Stimulated activated CD8-positive, alpha-beta memory T cell treated with anti-CD3 and anti-CD28 coated beads, Interleukin-15, amount 100 ng/mL, for 4 hours (primary cell): ENCODE data around the gene SUB1.
"Not testable (repeated sequence)": the region's sequence is repeated elsewhere in the genome, so short reads cannot be mapped to it uniquely, and the experiment has no call there.

Experiments
- DNase-seq, 2 donors: peaks; one replicate each; pipeline ENCODE4 v3.0.0-alpha.2; 2020; ENCODE audit warnings: low read depth in 2 of 2

SUB1 gene

GRCh38 chr5:32565145-32565544, 20.2 kb upstream of the SUB1 start:
- no peak for DNase-seq

- no peak for DNase-seq
Measured at GRCh38 chr5:32566319-32567111, 18.8 kb upstream of the SUB1 start.

GRCh38 chr5:32571128-32571527, 14.2 kb upstream of the SUB1 start:
- no peak for DNase-seq

- DNase-seq, result no peak
Measured at GRCh38 chr5:32572778-32573480, 12.4 kb upstream of the SUB1 start.

GRCh38 chr5:32573481-32573854, 11.9 kb upstream of the SUB1 start:
- DNase-seq, result not testable (repeated sequence)

GRCh38 chr5:32574540-32575175, 10.7 kb upstream of the SUB1 start:
- no peak for DNase-seq

GRCh38 chr5:32578363-32578762, 7.0 kb upstream of the SUB1 start:
- DNase-seq, result no peak

GRCh38 chr5:32578764-32579163, 6.6 kb upstream of the SUB1 start:
- no peak for DNase-seq

- DNase-seq, result no peak
Measured at GRCh38 chr5:32581010-32581785, 4.2 kb upstream of the SUB1 start.

GRCh38 chr5:32583582-32584232, 1.6 kb upstream of the SUB1 start:
- no peak for DNase-seq

- no peak for DNase-seq
Measured at GRCh38 chr5:32584646-32585045, 711 bp upstream of the SUB1 start.

GRCh38 chr5:32585122-32585445, 273 bp upstream of the SUB1 start:
- DNase-seq, result no peak

- no peak for DNase-seq
Measured at GRCh38 chr5:32586276-32586599, 881 bp downstream of the SUB1 start.

- DNase-seq, result no peak
Measured at GRCh38 chr5:32587067-32587551, 1.8 kb downstream of the SUB1 start.

GRCh38 chr5:32589416-32589815, 4.1 kb downstream of the SUB1 start:
- DNase-seq, result no peak

GRCh38 chr5:32589942-32590869, 4.8 kb downstream of the SUB1 start:
- DNase-seq, result no peak

GRCh38 chr5:32595118-32595517, 9.8 kb downstream of the SUB1 start:
- DNase-seq, result no peak

- no peak for DNase-seq
Measured at GRCh38 chr5:32597041-32597629, 11.8 kb downstream of the SUB1 start.

GRCh38 chr5:32598260-32598937, 13.0 kb downstream of the SUB1 start:
- DNase-seq, result no peak
